Right lung (tissue), 5 donors: ENCODE data around the gene GH1. TPM values are rescaled to one million over a fixed set of nuclear protein-coding genes. Genes with fewer than 3 reads are reported as not detected.

Experiments
- DNase-seq, 2 donors: peaks; one replicate each; pipeline ENCODE4 v3.0.0-alpha.2; 2013
- polyA plus RNA-seq, 5 donors: library from polyadenylated mRNA; unstranded; fragments of 120-200 nt; gene quantifications; one replicate each; pipeline versions ENCODE4 v1.2.1 to v1.2.3, GENCODE V29; 2013; ENCODE audit warnings: inconsistent platforms in 1 of 5, low replicate concordance in 1 of 5; ENCODE audit not compliant: insufficient read length in 5 of 5, insufficient read depth in 1 of 5

Gene GH1
- polyA plus RNA-seq, 5 donors, result not detected

- DNase-seq, result no peak
These were observed 26.3 kb upstream of the GH1 start for GRCh38 chr17:63944736-63945499.

DNA sequence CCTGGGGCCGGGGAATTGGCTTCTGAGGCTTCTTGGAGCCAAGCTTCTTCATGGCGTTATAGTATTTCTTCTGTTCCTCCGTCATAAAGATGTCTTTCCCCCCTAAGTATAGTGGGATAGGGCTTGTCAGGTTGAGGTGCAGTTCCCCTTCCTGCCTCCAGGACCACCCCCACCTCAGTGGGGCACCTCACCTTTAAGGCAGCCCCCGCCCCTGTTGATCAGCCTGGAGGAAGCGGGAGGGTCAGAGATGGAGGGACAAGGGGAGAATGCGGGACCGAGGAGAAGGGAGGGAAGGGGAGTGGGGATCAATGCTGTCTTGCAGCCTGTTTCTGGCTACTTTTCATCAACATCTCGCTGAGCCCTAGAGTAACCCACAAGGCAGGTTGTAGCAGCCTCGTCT lies 25.1 kb upstream of the GH1 start:
- DNase-seq, result no peak

DNA sequence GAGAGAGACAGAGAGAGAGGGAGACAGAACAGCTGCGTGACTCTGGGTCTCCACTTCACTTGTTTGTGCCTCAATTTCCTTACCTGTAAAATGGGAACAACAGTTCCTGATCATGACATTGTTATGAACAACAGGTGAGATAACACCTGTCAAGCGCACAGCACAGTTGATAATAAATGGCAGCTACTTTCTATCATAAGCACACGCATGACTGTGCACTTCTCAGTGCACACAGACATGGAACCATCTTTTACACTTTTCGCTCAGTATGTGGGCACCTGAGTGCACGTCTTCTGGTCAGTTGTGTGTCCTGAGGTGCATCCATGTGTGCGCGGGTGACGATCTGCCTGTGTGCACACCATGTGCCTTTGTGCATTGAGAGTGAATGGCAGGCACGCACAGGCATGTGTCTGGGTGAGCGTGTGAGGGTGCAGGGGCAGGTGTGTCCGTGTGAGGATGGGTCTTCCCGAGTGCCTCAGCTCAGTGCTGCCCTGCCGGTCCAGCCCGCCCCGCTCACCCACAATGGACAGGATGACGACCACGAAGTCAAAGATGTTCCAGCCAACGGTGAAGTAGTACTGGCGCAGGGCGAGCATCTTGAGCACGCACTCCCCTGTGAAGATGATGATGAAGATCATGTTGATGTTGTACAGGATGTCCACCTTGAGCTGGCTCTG lies 23.8 kb upstream of the GH1 start:
- DNase-seq, result no peak

DNA sequence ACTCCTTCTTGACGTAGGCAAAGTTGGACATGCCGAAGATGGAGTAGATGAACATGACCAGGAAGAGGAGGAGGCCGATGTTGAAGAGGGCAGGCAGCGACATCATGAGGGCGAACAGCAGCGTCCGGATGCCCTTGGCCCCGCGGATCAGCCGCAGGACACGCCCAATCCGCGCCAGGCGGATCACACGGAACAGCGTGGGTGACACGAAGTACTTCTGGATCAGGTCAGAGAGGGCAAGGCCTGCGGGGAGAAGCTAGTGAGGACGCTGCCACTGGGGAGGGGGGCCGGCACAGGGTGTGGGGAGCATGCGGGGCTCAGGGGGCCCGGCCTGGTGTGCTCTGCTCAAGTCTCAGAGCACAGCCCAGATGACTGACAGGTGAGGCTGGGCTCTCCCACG lies 23.1 kb upstream of the GH1 start:
- no peak for DNase-seq

GRCh38 chr17:63941162-63941561 lies 22.5 kb upstream of the GH1 start:
- no peak for DNase-seq

DNA sequence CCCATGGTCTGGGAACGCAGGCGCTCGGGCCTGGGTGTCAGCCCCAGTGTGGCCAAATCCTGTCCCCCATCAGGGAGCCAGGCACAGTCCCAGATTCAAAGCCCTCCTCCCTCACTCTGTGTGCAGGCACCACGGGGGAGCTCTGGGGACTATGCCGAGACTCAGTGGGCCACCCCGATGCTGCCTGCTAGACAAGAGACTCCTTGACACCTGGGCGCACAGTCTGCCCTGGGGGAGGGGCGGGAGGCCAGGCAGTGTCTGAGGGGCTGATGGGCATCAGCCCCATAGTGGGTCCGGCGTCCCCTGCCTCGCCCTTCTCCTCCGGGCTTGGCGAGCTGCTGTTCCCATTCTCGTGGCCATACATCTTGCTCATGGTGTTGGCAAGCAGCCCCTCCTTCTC lies 21.9 kb upstream of the GH1 start:
- DNase-seq, result no peak

DNA sequence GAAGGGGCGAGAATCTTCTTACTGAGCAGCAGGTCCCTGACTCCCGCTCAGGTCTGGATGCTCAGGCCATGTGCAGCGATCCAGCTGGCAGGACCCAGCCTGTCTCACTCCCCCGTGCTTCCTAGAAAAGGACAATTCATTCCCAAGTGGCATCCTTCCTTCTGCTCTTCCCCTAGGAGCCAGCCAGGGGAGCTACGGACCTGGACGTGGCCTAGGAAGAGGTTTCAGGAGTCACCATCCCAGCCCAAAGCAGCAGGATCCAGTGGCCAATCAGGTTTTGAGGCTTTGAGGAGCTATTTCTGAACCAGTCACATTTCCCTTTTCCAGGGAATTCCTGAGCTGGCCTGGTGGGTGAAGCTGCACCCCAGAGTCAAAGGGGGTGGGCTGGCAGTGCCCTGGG lies 21.2 kb upstream of the GH1 start:
- DNase-seq, result no peak

GRCh38 chr17:63939401-63939800 lies 20.8 kb upstream of the GH1 start:
- DNase-seq, result no peak

GRCh38 chr17:63937920-63938319 lies 19.3 kb upstream of the GH1 start:
- no peak for DNase-seq

GRCh38 chr17:63937319-63937718 lies 18.7 kb upstream of the GH1 start:
- no peak for DNase-seq

DNA sequence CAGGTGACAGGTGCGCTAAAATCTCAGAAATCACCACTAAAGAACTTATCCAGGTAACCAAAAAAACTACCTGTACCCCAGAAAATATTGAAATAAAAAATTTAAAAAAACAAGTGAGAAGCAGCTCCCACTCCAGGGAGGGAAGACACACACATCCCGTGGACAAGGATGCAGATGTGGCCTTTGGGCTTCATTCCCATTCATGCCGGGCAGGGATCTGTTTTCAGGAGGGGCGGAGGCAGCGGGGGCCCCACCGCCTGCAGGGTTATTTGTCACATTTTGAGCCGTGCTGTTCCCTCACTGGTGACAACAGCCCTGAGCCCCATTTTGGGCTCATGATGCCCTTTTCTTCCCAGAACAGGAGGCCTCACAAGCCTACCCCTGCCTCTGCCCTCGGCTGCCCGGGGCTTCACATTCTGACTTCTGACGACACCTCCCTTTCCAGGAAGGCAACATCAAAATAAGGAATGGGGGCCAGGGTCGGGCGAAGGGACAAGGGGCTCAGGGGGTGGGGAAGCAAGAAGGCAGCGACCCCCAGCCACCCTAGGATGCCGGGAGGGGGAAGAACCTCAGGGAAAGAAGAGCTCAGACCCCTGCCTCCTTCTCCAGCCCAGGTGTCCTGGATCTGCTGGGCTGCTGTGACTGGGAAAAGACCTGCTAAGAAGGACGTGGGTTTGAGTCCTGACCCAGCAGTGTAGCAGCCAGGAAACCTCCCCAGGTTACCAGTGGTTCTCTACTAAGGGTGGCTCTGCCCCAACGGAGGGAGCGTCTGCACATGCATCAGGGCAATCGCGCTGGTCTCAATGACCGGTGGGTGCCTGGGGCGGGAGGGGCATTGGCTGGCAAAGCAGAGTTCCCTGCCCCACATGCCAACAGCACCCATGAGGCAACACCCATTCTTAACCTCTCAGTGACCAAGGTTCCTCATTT lies 15.8 kb upstream of the GH1 start:
- no peak for DNase-seq

- no peak for DNase-seq
These were observed 15.0 kb upstream of the GH1 start for GRCh38 chr17:63933598-63933997.

- DNase-seq, result no peak
These were observed 14.1 kb upstream of the GH1 start for GRCh38 chr17:63932721-63933120.

DNA sequence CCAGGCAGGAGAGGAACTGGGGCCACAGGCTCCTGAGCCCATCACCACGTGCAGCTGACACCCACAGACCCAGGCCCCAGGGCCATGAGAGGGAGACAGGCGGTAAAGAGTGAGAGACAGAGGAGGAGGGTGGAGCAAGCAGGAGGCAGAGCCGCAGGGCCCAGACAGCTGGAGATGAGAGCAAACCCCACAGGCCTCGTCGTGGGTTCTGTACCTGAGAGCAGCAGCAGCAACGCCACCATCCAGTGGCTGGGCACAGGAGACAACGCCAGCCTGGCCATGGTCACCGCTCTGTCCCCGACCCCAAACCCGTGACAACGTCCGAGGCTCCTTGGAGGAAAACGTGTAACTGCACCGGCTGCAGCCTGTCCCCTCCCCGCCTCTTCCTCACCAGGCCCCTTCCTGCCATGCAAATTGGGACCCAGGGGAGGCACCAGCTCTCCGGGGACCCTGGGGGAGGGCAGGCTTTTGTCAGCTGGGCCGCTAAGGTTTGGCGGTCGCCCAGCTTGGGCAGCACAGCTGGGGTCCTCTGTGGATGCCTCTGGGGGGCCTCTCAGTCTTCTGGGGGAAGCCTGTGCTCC lies 13.4 kb upstream of the GH1 start, which contains the start of gene CD79B:
Gene CD79B, minus strand, starts transcription at position 351 of the 581 bp plus-strand sequence. Its CDS starts 70 bp downstream, at position 281.
- no peak for DNase-seq

DNA sequence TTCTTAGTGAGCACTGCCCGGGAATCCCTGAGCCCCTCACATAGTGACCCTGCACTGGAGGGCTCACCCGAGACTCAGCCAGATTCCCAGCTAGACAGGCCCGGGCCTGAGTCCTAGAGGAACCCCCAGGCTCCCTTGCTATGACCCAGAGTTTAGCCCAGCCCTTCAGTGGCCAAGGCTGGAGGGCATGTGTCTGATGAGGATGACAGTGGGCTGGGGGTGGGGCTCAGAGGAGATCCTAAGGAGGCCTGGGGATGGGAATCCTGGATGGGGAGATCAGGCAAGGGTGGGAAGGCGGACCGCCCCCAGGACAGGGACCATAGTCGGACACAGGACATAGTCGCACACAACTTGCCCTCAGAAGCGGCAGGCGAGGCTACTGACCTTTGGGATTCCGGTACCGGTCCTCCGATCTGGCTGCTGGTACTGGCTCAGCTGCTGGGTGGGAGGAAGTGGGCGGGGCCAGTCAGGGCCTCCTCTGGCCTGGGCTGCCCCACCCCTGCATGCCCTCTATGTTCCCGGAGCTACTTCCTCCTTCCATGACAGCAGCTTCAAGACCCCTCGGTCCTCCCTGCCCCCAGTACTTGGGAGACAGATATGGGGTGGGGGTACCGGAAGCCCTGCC lies 12.4 kb upstream of the GH1 start:
- DNase-seq, result no peak

DNA sequence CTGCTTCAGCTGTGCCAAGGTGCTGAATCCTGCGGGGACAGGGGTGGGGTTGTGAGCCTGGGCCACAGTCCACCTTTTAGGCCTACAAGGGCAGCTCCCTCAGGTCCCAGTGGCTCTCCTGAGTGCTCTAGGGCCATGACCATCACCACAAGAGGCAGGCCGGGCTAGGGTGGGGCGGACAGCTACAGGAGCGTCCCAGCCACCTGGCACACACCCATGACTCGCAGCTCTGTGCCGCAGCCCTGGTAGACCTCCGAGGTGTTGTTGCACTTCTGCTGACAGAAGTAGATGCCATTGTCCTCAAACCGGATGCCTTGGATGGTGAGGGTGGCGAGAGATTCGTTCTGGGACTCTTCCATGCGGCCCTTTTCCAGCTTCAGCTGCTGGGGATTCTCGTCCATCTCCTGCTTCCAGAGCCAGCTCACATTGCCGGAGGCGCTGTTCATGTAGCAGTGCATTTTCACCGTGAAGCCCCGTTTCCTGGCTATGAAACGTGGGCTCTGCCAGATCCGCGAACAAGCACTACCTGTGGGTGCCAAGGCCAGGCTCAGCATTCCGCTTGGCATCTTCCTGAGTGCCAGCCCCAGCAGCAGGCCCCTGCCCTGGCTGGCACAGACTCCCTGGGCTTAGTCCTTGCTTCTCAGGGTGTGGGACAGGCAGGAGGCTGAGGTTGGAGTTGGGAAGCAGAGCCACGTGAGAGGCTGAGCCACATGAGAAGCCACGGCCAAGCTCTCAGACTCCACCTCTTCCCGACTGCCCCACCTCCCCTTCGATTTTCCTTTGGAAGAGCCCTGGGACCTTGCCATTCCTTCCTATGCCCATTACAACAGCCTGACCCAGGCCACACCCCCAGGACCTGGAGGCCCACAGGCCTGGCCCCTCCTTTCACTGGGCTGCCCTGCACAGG lies 11.5 kb upstream of the GH1 start:
- no peak for DNase-seq

- no peak for DNase-seq
These were observed 10.5 kb upstream of the GH1 start for GRCh38 chr17:63928966-63929695.

DNA sequence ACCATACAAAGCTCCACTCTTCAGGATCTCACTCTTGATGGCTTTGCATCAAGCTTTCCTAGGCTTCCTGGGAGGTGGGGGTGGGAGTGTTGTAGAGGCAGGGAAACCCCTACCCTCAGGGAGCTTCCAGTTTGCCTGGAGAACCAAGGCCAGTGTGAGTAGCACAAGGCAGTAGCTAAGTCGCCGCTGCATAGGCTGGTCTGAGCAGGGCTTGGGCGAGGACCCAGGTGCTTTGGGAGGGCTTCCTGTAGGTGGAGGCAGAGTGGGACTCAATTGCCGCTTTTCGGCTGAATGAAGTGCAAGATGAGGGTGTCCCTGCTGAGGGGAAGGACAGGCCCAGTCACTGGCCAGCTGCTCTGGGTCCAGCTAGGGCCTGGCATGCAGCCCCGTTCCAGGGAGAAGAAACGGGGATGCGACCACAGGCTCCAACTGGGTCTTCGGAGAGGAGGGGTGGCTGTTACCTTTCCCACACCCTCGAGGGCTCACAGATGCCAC lies 9.6 kb upstream of the GH1 start:
- no peak for DNase-seq

GRCh38 chr17:63927464-63928171 lies 9.0 kb upstream of the GH1 start:
- DNase-seq, result no peak
